KMS-11 (cell line): ENCODE measurements around the gene PPP1R36.

ENCODE experiments used
- H2AFZ ChIP-seq: fragments of 200-600 bp; sonication (generic); 2 replicates; pipeline ENCODE4 v1.6.1; 2016; ENCODE audit warnings: antibody characterized with exemption, mixed run types, low read depth
- H3K27ac ChIP-seq: fragments of 200-600 bp; sonication (generic); 2 replicates; pipeline ENCODE4 v1.6.1; 2016; ENCODE audit warnings: mild to moderate bottlenecking, mixed run types
- H3K27me3 ChIP-seq: fragments of 200-600 bp; sonication (generic); 2 replicates; pipeline ENCODE4 v1.6.1; 2017; ENCODE audit warnings: mild to moderate bottlenecking, low read depth, mixed run types, moderate library complexity; ENCODE audit not compliant: insufficient read depth
- H3K36me3 ChIP-seq: fragments of 200-600 bp; sonication (generic); 2 replicates; pipeline ENCODE4 v1.6.1; 2017; ENCODE audit warnings: mild to moderate bottlenecking, mixed run types; ENCODE audit not compliant: insufficient read depth
- H3K4me1 ChIP-seq: fragments of 200-600 bp; sonication (generic); 2 replicates; pipeline ENCODE4 v1.6.1; 2016; ENCODE audit warnings: mild to moderate bottlenecking, low read depth, mixed run types; ENCODE audit not compliant: poor library complexity, severe bottlenecking
- H3K4me2 ChIP-seq: fragments of 200-600 bp; sonication (generic); 2 replicates; pipeline ENCODE4 v1.7.0; 2016; ENCODE audit warnings: mild to moderate bottlenecking, mixed run types
- H3K4me3 ChIP-seq: fragments of 200-600 bp; sonication (generic); IDR thresholded peaks from 2 replicates; pipeline ENCODE4 v1.6.1; 2017; ENCODE audit warnings: low read depth, low read length, mixed read lengths; ENCODE audit not compliant: insufficient read depth
- H3K79me2 ChIP-seq: fragments of 200-600 bp; sonication (generic); 2 replicates; pipeline ENCODE4 v1.6.1; 2016; ENCODE audit warnings: low read depth, mixed run types; ENCODE audit not compliant: insufficient read depth
- H3K9ac ChIP-seq: fragments of 200-600 bp; sonication (generic); 2 replicates; pipeline ENCODE4 v1.6.1; 2016; ENCODE audit warnings: mild to moderate bottlenecking, mixed run types
- H4K20me1 ChIP-seq: fragments of 200-600 bp; sonication (generic); 2 replicates; pipeline ENCODE4 v1.6.1; 2016; ENCODE audit warnings: mild to moderate bottlenecking, mixed run types; ENCODE audit not compliant: insufficient read depth
- CTCF ChIP-seq: fragments of 200-600 bp; sonication (generic); conservative IDR thresholded peaks from 2 replicates; pipeline ENCODE4 v1.6.1; 2017; ENCODE audit warnings: low read depth, mild to moderate bottlenecking, antibody characterized with exemption, low read length, moderate library complexity, mixed read lengths

The PPP1R36 gene

GRCh38 chr14:64572386-64573104, 22.8 kb downstream of the PPP1R36 start:
- Histone ChIP-seq H3K36me3 (no peaks in the 10 kb centered on the region), H3K4me1 (no peaks in the 10 kb centered on the region), H3K27ac (no peak overlapping the region), H3K4me2 (no peak overlapping the region), H3K9ac (no peak overlapping the region), H3K4me3 (no peak overlapping the region), H2AFZ (no peak overlapping the region), H3K27me3 (no peaks in the 10 kb centered on the region), H3K79me2 (no peaks in the 10 kb centered on the region), H4K20me1 (no peaks in the 10 kb centered on the region)
- no peak for TF ChIP-seq CTCF

- Histone ChIP-seq H4K20me1 (no peaks in the 10 kb centered on the region), H3K27me3 (no peaks in the 10 kb centered on the region)
Measured at GRCh38 chr14:64573109-64573508, 23.3 kb downstream of the PPP1R36 start.

GRCh38 chr14:64574371-64575107, 24.8 kb downstream of the PPP1R36 start:
- Histone ChIP-seq H3K4me2 (no peak overlapping the region), H3K4me1 (no peaks in the 10 kb centered on the region), H3K4me3 (no peak overlapping the region), H3K27me3 (no peaks in the 10 kb centered on the region), H3K27ac (no peak overlapping the region), H2AFZ (no peak overlapping the region), H3K36me3 (no peaks in the 10 kb centered on the region), H3K9ac (no peak overlapping the region), H3K79me2 (no peaks in the 10 kb centered on the region), H4K20me1 (no peaks in the 10 kb centered on the region)
- TF ChIP-seq CTCF = no peak

More at GRCh38 chr14:64573109-64573508, 23.3 kb downstream of the PPP1R36 start:
- H3K4me3 ChIP-seq = no peak overlapping the region
- no peaks in the 10 kb centered on the region for H3K36me3 ChIP-seq
- no peak overlapping the region for H3K27ac ChIP-seq
- H3K4me2 ChIP-seq = no peak overlapping the region
- no peak for TF ChIP-seq CTCF
- H2AFZ ChIP-seq = no peak overlapping the region
- H3K9ac ChIP-seq = no peak overlapping the region
- H3K79me2 ChIP-seq = no peaks in the 10 kb centered on the region
- H3K4me1 ChIP-seq = no peaks in the 10 kb centered on the region

GRCh38 chr14:64577211-64577610, 27.4 kb downstream of the PPP1R36 start:
- Histone ChIP-seq H3K9ac (no peak overlapping the region), H4K20me1 (no peaks in the 10 kb centered on the region), H3K4me2 (no peak overlapping the region), H3K27me3 (no peaks in the 10 kb centered on the region), H3K79me2 (no peaks in the 10 kb centered on the region), H2AFZ (no peak overlapping the region), H3K4me3 (no peak overlapping the region), H3K36me3 (no peaks in the 10 kb centered on the region), H3K4me1 (no peaks in the 10 kb centered on the region), H3K27ac (no peak overlapping the region)
- no peak for TF ChIP-seq CTCF
